Measurements from ENCODE around the gene DNAH7.

- TF ChIP-seq POLR2AphosphoS5 (IDR thresholded peaks at IDR 0.05; ENCODE audit: low read depth, low read length), result no peak
- TF ChIP-seq POLR2A (IDR thresholded peaks at IDR 0.05; ENCODE audit: low read depth, low read length), result no peak
- no peak for TF ChIP-seq TAF1 (IDR thresholded peaks at IDR 0.05; ENCODE audit: borderline replicate concordance, low read depth, low read length)
Observed at GRCh38 chr2:195956725-195957124, 111.9 kb downstream of the DNAH7 start.

Measured in GM12892 (cell line).